ENCODE data around the gene GNG4.

The GNG4 gene

DNA sequence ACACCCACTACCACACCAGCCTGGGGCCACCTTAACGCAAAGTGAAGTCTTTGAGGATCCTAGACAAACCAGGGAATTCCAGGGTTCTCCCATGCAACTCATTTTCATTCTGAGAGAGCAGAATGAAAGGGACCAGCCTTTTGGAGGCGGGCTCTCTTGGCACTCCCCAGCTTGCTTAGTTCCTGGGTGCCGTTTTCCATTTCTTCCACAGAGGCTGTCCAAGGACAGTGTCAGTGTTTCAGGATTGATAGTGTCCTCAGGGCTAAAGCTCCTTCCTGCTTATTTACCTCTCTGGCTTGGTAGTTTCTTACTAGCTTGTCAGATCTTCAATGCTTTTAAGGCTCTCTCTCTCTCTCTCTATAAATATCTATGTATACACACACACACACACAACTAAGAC lies 30.1 kb upstream of the GNG4 start:
- CTCF ChIA-PET, result interaction anchor here (0.7 to 1.5 kb wide), 3 partner anchors 13 to 23 kb away, joined by 3 to 4 read pairs (median 3); no protein-coding TSS in a partner anchor
- DNase-seq (ENCODE audit: extremely low spot score), result no peak
- TF ChIP-seq, protein P1, sequence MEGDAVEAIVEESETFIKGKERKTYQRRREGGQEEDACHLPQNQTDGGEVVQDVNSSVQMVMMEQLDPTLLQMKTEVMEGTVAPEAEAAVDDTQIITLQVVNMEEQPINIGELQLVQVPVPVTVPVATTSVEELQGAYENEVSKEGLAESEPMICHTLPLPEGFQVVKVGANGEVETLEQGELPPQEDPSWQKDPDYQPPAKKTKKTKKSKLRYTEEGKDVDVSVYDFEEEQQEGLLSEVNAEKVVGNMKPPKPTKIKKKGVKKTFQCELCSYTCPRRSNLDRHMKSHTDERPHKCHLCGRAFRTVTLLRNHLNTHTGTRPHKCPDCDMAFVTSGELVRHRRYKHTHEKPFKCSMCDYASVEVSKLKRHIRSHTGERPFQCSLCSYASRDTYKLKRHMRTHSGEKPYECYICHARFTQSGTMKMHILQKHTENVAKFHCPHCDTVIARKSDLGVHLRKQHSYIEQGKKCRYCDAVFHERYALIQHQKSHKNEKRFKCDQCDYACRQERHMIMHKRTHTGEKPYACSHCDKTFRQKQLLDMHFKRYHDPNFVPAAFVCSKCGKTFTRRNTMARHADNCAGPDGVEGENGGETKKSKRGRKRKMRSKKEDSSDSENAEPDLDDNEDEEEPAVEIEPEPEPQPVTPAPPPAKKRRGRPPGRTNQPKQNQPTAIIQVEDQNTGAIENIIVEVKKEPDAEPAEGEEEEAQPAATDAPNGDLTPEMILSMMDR (IDR thresholded peaks at IDR 0.05; ENCODE audit: control extremely low read depth, extremely low read depth, low read depth, missing control alignments), result no peak
- POLR2A ChIA-PET, result no interaction called here

DNA sequence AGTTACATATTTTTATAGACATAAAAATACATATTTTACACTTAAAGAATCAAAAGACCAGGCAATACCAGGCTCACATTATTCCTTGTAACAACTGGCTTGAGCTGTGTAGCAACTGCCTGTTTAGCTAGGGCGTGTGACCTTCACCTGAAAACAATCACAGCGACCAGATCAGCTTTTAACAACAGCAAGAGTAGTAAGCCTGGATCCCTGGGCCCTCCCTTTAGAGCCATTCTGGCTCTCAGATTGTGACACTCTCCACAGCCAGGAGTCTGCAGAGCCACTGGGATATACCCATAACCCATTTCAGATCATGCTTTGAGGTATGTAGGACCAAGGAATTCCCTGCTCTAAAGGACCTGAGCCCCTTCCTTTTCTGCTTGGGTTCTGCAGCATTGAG lies 29.4 kb upstream of the GNG4 start:
- TF ChIP-seq, protein P1 (IDR thresholded peaks at IDR 0.05; ENCODE audit: control extremely low read depth, extremely low read depth, low read depth, missing control alignments), result no peak
- DNase-seq (ENCODE audit: extremely low spot score), result no peak
- ChIA-PET CTCF (interaction anchor here (0.7 to 1.5 kb wide), 3 partner anchors 14 to 23 kb away, joined by 3 to 4 read pairs (median 3); no protein-coding TSS in a partner anchor), POLR2A (no interaction called here)

DNA sequence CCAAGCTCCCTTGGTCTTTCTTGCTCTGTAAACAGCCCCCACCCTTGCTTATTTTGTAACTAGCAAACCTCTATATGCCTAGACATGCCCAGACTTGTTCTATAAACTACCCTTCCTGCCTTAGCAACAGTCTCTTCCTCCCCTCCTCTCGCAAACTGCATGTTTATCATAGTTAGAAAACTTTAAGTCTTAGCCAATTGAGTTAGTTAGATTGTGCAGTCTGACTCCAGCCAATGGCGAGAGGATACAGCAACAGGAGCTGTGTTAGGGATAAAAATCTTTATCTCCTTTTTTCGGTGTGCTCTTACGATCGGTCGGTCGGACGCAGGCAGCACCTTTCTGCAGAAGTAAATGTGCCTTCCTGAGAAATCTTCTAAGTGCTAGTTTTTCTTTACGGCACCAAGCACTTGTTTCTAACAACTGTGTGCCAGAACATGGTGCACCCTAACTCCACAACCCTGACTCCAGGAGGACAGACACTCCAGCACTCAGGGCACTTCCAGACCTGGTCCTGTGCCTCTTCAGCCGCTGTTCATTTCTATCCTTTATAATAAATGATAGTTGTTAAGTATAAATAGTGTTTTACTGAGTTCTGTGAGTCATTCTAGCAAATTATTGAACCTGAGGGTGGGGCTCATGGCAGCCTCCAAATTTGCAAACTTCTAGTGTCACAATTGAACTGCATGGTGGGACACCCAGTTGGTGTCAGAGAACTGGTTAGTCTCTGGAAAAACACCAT lies 25.7 kb upstream of the GNG4 start:
- ChIA-PET CTCF (no interaction called here), POLR2A (no interaction called here)
- no peak for DNase-seq (ENCODE audit: extremely low spot score)
- TF ChIP-seq, protein P1 (IDR thresholded peaks at IDR 0.05; ENCODE audit: control extremely low read depth, extremely low read depth, low read depth, missing control alignments), result no peak

DNA sequence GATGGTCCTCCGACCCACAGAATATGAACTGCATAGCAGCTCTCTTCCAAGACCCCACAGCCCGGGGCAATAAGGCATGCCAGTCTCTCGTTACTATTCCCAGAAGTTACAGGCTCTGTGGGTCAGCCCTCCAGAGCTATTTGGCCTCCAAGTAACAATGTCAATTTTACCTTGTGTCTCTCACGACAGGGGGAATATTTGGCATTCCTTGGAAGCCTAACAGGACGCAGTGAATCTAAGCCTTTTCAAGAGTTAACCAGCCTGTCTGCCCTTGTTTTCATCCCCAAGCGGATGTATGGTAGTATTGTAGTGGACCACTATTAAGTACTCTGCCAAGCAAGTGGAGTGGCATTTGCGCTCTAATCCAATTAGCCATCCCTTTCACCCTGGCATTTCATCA lies 24.4 kb upstream of the GNG4 start:
- ChIA-PET CTCF (no interaction called here), POLR2A (no interaction called here)
- DNase-seq (ENCODE audit: extremely low spot score), result no peak
- TF ChIP-seq, protein P1 (IDR thresholded peaks at IDR 0.05; ENCODE audit: control extremely low read depth, extremely low read depth, low read depth, missing control alignments), result no peak

DNA sequence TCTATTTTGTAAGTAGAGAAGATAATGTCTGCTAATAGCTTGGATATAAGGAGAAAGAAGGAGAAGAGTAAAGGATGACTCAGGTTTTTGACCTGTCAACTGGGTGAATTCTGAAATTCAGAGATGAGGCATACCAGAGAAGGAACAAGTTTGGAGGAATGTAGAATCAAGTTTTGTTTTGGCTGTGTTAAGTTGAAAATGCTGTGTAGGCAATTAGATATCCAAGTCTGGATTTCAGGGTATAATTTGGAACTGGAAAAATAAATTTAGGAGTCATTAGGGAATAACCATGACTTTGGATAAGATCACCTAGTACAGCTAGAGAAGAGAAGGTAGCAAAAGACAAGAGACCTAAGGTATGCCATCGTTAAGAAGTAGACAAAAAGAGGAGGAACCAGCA lies 22.4 kb upstream of the GNG4 start:
- TF ChIP-seq, protein P1 (IDR thresholded peaks at IDR 0.05; ENCODE audit: control extremely low read depth, extremely low read depth, low read depth, missing control alignments), result no peak
- ChIA-PET POLR2A (no interaction called here), CTCF (no interaction called here)
- no peak for DNase-seq (ENCODE audit: extremely low spot score)

DNA sequence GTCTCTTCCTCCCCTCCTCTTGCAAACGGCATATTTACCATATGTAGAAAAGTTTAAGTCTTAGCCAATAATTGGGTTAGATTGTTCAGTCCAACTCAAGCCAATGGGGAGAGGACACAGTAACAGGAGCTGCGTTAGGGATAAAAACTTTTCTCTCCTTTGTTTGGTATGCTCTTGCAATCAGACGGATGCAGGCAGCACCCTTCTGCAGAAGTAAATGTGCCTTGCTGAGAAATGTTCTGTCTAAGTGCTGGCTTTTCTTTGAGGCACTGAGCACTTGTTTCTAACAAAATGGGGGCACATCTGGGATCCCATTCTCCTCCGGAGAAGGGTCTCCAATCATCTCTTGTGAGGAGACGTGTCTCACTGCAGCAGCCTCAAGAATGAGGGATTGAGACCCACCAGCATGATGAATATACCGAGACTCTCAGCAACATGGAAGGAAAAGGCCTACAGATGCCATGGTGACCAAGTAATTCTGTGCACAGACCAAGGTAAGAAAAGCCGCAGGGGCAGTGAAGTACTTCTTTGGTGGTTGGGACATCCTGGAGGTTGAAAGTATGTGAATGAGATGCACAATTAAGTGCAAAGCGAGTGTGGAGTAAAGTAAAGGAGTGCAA lies 20.7 kb upstream of the GNG4 start:
- TF ChIP-seq, protein P1 (IDR thresholded peaks at IDR 0.05; ENCODE audit: control extremely low read depth, extremely low read depth, low read depth, missing control alignments), result no peak
- ChIA-PET CTCF (interaction anchor here (1.6 kb wide), 1 partner anchor 156 kb away, joined by 3 read pairs; no protein-coding TSS in a partner anchor), POLR2A (no interaction called here)
- no peak for DNase-seq (ENCODE audit: extremely low spot score)

All from GM10248 (cell line).